Measurements from ENCODE around the gene PPOX. TPM values are rescaled to one million over a fixed set of nuclear protein-coding genes. Genes with fewer than 3 reads are reported as not detected.

The PPOX gene
- 9.4 and 18.5 TPM in 2 replicates for total RNA-seq
- 16.8 TPM for polyA plus RNA-seq (2012)

- peak; percentile 99 for DNase-seq (ENCODE audit: low read depth)
Measured at GRCh38 chr1:161165742-161166668, at the start of gene PPOX. Gene PPOX, plus strand, starts transcription at chr1:161166426. Its CDS starts 422 bp downstream, at chr1:161166848.

- DNase-seq (ENCODE audit: low read depth): peak; percentile 81
Measured at GRCh38 chr1:161117759-161118581, 48.3 kb upstream of the PPOX start, which contains the start of the genes NIT1 and PFDN2. Gene NIT1, plus strand, starts transcription at chr1:161118105. Its CDS starts 72 bp downstream, at chr1:161118177. Gene PFDN2, minus strand, starts transcription at chr1:161118037. Its CDS starts 11 bp downstream, at chr1:161118026.

- peak; percentile 41 for DNase-seq (ENCODE audit: low read depth)
Measured at GRCh38 chr1:161119092-161119903, 46.9 kb upstream of the PPOX start.

GRCh38 chr1:161121042-161121650 is 45.1 kb upstream of the PPOX start:
- no peak for DNase-seq (ENCODE audit: low read depth)

- DNase-seq (ENCODE audit: low read depth): no peak
Measured at GRCh38 chr1:161121834-161122233, 44.4 kb upstream of the PPOX start.

GRCh38 chr1:161122967-161123366 is 43.3 kb upstream of the PPOX start:
- no peak for DNase-seq (ENCODE audit: low read depth)

GRCh38 chr1:161127649-161128048 is 38.6 kb upstream of the PPOX start:
- DNase-seq (ENCODE audit: low read depth): peak; percentile 72

GRCh38 chr1:161128591-161129420 is 37.4 kb upstream of the PPOX start:
- DNase-seq (ENCODE audit: low read depth): peak; percentile 61

GRCh38 chr1:161130266-161130665 is 36.0 kb upstream of the PPOX start:
- no peak for DNase-seq (ENCODE audit: low read depth)

- peak; percentile 53 for DNase-seq (ENCODE audit: low read depth)
Measured at GRCh38 chr1:161131523-161132409, 34.5 kb upstream of the PPOX start.

- peak; percentile 97 for DNase-seq (ENCODE audit: low read depth)
Measured at GRCh38 chr1:161132410-161133219, 33.6 kb upstream of the PPOX start, which contains the start of gene DEDD. Gene DEDD, minus strand, starts transcription at chr1:161132667. Its CDS starts 8,205 bp downstream, at chr1:161124462.

GRCh38 chr1:161133220-161133740 is 32.9 kb upstream of the PPOX start:
- no peak for DNase-seq (ENCODE audit: low read depth)

GRCh38 chr1:161137881-161138280 is 28.3 kb upstream of the PPOX start:
- peak; percentile 35 for DNase-seq (ENCODE audit: low read depth)

- no peak for DNase-seq (ENCODE audit: low read depth)
Measured at GRCh38 chr1:161138431-161138830, 27.8 kb upstream of the PPOX start.

GRCh38 chr1:161139766-161140165 is 26.5 kb upstream of the PPOX start:
- peak; percentile 57 for DNase-seq (ENCODE audit: low read depth)

GRCh38 chr1:161140755-161141400 is 25.3 kb upstream of the PPOX start:
- DNase-seq (ENCODE audit: low read depth): no peak

- no peak for DNase-seq (ENCODE audit: low read depth)
Measured at GRCh38 chr1:161145832-161146231, 20.4 kb upstream of the PPOX start.

Data from myocyte (in vitro differentiated cells).